H9 (cell line): ENCODE measurements around the gene NPAS2. TPM values are rescaled to one million over a fixed set of nuclear protein-coding genes. Genes with fewer than 3 reads are reported as not detected.
A peak's percentile ranks its signal among the peaks of the same experiment; 100 is the strongest.

Experiments used
- DNase-seq: peaks from one replicate; pipeline ENCODE4 v3.0.0-alpha.2; 2017
- H2AFZ ChIP-seq: one replicate; pipeline ENCODE4 v1.6.1; 2013; ENCODE audit warnings: mild to moderate bottlenecking, low read length, control low read depth, moderate library complexity
- H2AK5ac ChIP-seq: 2 replicates; pipeline ENCODE4 v1.6.1; 2013; ENCODE audit warnings: low read length, control low read depth, mixed read lengths; ENCODE audit not compliant: insufficient read length
- H2BK120ac ChIP-seq: one replicate; pipeline ENCODE4 v1.6.1; 2013; ENCODE audit warnings: low read depth, mild to moderate bottlenecking, low read length, control low read depth, inconsistent platforms; ENCODE audit not compliant: poor library complexity, severe bottlenecking
- H2BK12ac ChIP-seq: 2 replicates; pipeline ENCODE4 v1.6.1; 2013; ENCODE audit warnings: low read length, control low read depth, mixed read lengths, low read depth; ENCODE audit not compliant: insufficient read length
- H2BK15ac ChIP-seq: 2 replicates; pipeline ENCODE4 v1.6.1; 2013; ENCODE audit warnings: low read depth, low read length, control low read depth
- H2BK20ac ChIP-seq: one replicate; pipeline ENCODE4 v1.6.1; 2013; ENCODE audit warnings: low read depth, mild to moderate bottlenecking, low read length, control low read depth, inconsistent platforms; ENCODE audit not compliant: poor library complexity, severe bottlenecking
- H2BK5ac ChIP-seq: 2 replicates; pipeline ENCODE4 v1.6.1; 2013; ENCODE audit warnings: low read length, control low read depth, mixed read lengths; ENCODE audit not compliant: insufficient read length
- H3K14ac ChIP-seq: 2 replicates; pipeline ENCODE4 v1.6.1; 2013; ENCODE audit warnings: low read length, control low read depth; ENCODE audit not compliant: insufficient read depth
- H3K18ac ChIP-seq: 2 replicates; pipeline ENCODE4 v1.6.1; 2013; ENCODE audit warnings: low read depth, mild to moderate bottlenecking, mixed read lengths, low read length, control low read depth; ENCODE audit not compliant: insufficient read length
- H3K23ac ChIP-seq: 2 replicates; pipeline ENCODE4 v1.6.1; 2013; ENCODE audit warnings: low read length, control low read depth, mixed read lengths, low read depth; ENCODE audit not compliant: insufficient read length
- H3K23me2 ChIP-seq: 2 replicates; pipeline ENCODE4 v1.6.1; 2013; ENCODE audit warnings: low read depth, mild to moderate bottlenecking, mixed read lengths, low read length, control low read depth; ENCODE audit not compliant: insufficient read length, poor library complexity, severe bottlenecking
- H3K27ac ChIP-seq: 2 replicates; pipeline ENCODE4 v1.5.1; 2013; ENCODE audit warnings: low read length, control low read depth, mixed read lengths, low read depth; ENCODE audit not compliant: insufficient read length
- H3K27me3 ChIP-seq: 2 replicates; pipeline ENCODE4 v1.6.1; 2013; ENCODE audit warnings: low read length, control low read depth, inconsistent platforms; ENCODE audit not compliant: insufficient read depth
- H3K4ac ChIP-seq: 2 replicates; pipeline ENCODE4 v1.6.1; 2013; ENCODE audit warnings: low read depth, mild to moderate bottlenecking, control low read depth, inconsistent platforms, low read length, moderate library complexity
- H3K4me1 ChIP-seq: 2 replicates; pipeline ENCODE4 v1.6.1; 2013; ENCODE audit warnings: low read length, control low read depth, inconsistent platforms; ENCODE audit not compliant: insufficient read depth
- H3K4me2 ChIP-seq: 2 replicates; pipeline ENCODE4 v1.6.1; 2013; ENCODE audit warnings: low read length, control low read depth, mixed read lengths; ENCODE audit not compliant: insufficient read length, insufficient read depth
- H3K56ac ChIP-seq: 2 replicates; pipeline ENCODE4 v1.6.1; 2013; ENCODE audit warnings: low read depth, mild to moderate bottlenecking, mixed read lengths, low read length, control low read depth; ENCODE audit not compliant: insufficient read length
- H3K79me1 ChIP-seq: 2 replicates; pipeline ENCODE4 v1.6.1; 2013; ENCODE audit warnings: low read depth, mild to moderate bottlenecking, moderate library complexity, low read length, control low read depth, inconsistent platforms; ENCODE audit not compliant: insufficient read depth, poor library complexity, severe bottlenecking
- H3K79me2 ChIP-seq: 2 replicates; pipeline ENCODE4 v1.6.1; 2013; ENCODE audit warnings: low read length, control low read depth, inconsistent platforms; ENCODE audit not compliant: insufficient read depth
- H3K9ac ChIP-seq: 2 replicates; pipeline ENCODE4 v1.6.1; 2013; ENCODE audit warnings: low read length, control low read depth, mixed read lengths; ENCODE audit not compliant: insufficient read length; ENCODE audit errors: extremely low read depth
- H3K9me3 ChIP-seq: one replicate; pipeline ENCODE4 v1.6.1; 2013; ENCODE audit warnings: low read depth, low read length, inconsistent platforms; ENCODE audit not compliant: control insufficient read depth
- H3T11ph ChIP-seq: one replicate; pipeline ENCODE4 v1.6.1; 2013; ENCODE audit warnings: mild to moderate bottlenecking, low read length, control low read depth, inconsistent platforms
- H4K20me1 ChIP-seq: one replicate; pipeline ENCODE4 v1.6.1; 2013; ENCODE audit not compliant: control insufficient read depth, insufficient read length, insufficient read depth
- H4K5ac ChIP-seq: 2 replicates; pipeline ENCODE4 v1.6.1; 2013; ENCODE audit warnings: low read depth, mild to moderate bottlenecking, mixed read lengths, low read length, control low read depth; ENCODE audit not compliant: insufficient read length
- H4K8ac ChIP-seq: replicated peaks from 2 replicates; pipeline ENCODE4 v1.6.1; 2013; ENCODE audit warnings: low read length, control low read depth, mixed read lengths, low read depth; ENCODE audit not compliant: insufficient read length
- H4K91ac ChIP-seq: 2 replicates; pipeline ENCODE4 v1.6.1; 2013; ENCODE audit warnings: low read depth, mild to moderate bottlenecking, moderate library complexity, mixed read lengths, low read length, control low read depth; ENCODE audit not compliant: insufficient read length
- H3K27ac Mint-ChIP-seq, 3 experiments: 2 replicates in 2 of 3; 3 replicates in 1 of 3; pipeline ENCODE4 v1.8.0; 2020 to 2021; ENCODE audit warnings: mixed read lengths in 3 of 3, mild to moderate bottlenecking in 1 of 3, moderate library complexity in 1 of 3
- H3K27me3 Mint-ChIP-seq: 2 replicates; pipeline ENCODE4 v1.8.0; 2021; ENCODE audit warnings: low read depth, mild to moderate bottlenecking, moderate library complexity, mixed read lengths
- H3K36me3 Mint-ChIP-seq, 3 experiments: 2 replicates in 2 of 3; 3 replicates in 1 of 3; pipeline ENCODE4 v1.8.0; 2020 to 2021; ENCODE audit warnings: low read depth in 3 of 3, mixed read lengths in 3 of 3; ENCODE audit not compliant: insufficient read depth in 1 of 3
- H3K4me1 Mint-ChIP-seq, 2 experiments: 2 replicates each; pipeline ENCODE4 v1.8.0; 2020; ENCODE audit warnings: mixed read lengths in 2 of 2
- H3K4me3 Mint-ChIP-seq, 2 experiments: 2 replicates in 1 of 2; 3 replicates in 1 of 2; pipeline ENCODE4 v1.8.0; 2020 to 2021; ENCODE audit warnings: mild to moderate bottlenecking in 2 of 2, mixed read lengths in 2 of 2, moderate library complexity in 1 of 2
- H3K9me3 Mint-ChIP-seq, 2 experiments: 2 replicates in 1 of 2; 3 replicates in 1 of 2; pipeline ENCODE4 v1.8.0; 2020; ENCODE audit warnings: mild to moderate bottlenecking in 2 of 2, mixed read lengths in 2 of 2, moderate library complexity in 1 of 2
- CTCF ChIP-seq: fragments of 200-600 bp; sonication (generic); conservative IDR thresholded peaks from 3 replicates; pipeline ENCODE4 v1.8.0; 2021; ENCODE audit warnings: antibody characterized with exemption, mild to moderate bottlenecking
- WGBS: extraction: QIAGEN DNeasy Blood & Tissue Kit; methylation state at CpG from one replicate; pipeline ENCODE4 v1.1.7; 2013; ENCODE audit warnings: missing lambda C conversion rate, low lambda C conversion rate, mixed read lengths; ENCODE audit not compliant: insufficient read length; ENCODE audit errors: extremely low coverage; 5-methylcytosine and 5-hydroxymethylcytosine counted together
- total RNA-seq: library from RNA; stranded (reverse); gene quantifications from 2 replicates; pipeline ENCODE4 v1.2.1, GENCODE V29; 2021

The NPAS2 gene
- total RNA-seq, 1 experiment from 2014 or later: 1.3 TPM

- no peak overlapping the region for H3K27ac ChIP-seq
Measured at GRCh38 chr2:101027852-101028251, 207.9 kb downstream of the NPAS2 start.

More at GRCh38 chr2:101027852-101028251, 207.9 kb downstream of the NPAS2 start:
- no peak overlapping the region for H2BK120ac ChIP-seq
- no peaks in the 10 kb centered on the region for H3K4me1 ChIP-seq
- H3K27me3 ChIP-seq: no peaks in the 10 kb centered on the region
- H3K79me2 ChIP-seq: no peaks in the 10 kb centered on the region
- H4K5ac ChIP-seq: no peak overlapping the region
- H4K91ac ChIP-seq: no peak overlapping the region
- no peak overlapping the region for H3K4me3 Mint-ChIP-seq
- H2AFZ ChIP-seq: no peak overlapping the region
- no peak overlapping the region for H3T11ph ChIP-seq
- no peak overlapping the region for H2BK5ac ChIP-seq
- no peak overlapping the region for H2AK5ac ChIP-seq
- H3K9ac ChIP-seq: no peak overlapping the region
- no peaks in the 10 kb centered on the region for H4K20me1 ChIP-seq
- WGBS: no CpG with 5 or more reads among the region's 8 CpGs
- H3K27me3 Mint-ChIP-seq: no peaks in the 10 kb centered on the region
- H3K79me1 ChIP-seq: no peaks in the 10 kb centered on the region
- H3K56ac ChIP-seq: no peak overlapping the region
- H3K27ac Mint-ChIP-seq: 0 out of 7 replicates have a peak overlapping the region, but pooled peaks of 1 of the 3 experiments have one; percentile 35
- no peaks in the 10 kb centered on the region for H3K23me2 ChIP-seq
- TF ChIP-seq CTCF: no peak
- peaks cover 15 to 41% (median 40%) of the 10 kb centered on the region in 3 experiments for H3K36me3 Mint-ChIP-seq
- peaks cover 14 to 20% of the 10 kb centered on the region in 2 experiments for H3K4me1 Mint-ChIP-seq
- H3K9me3 ChIP-seq: no peaks in the 10 kb centered on the region
- no peak overlapping the region for H3K23ac ChIP-seq
- no peak overlapping the region for H2BK15ac ChIP-seq
- H4K8ac ChIP-seq: no peak overlapping the region
- H2BK12ac ChIP-seq: no peak overlapping the region
- H3K14ac ChIP-seq: no peak overlapping the region
- peaks cover 0 to 6% of the 10 kb centered on the region in 2 experiments; a peak in 1 of 5 replicates for H3K9me3 Mint-ChIP-seq
- no peak for DNase-seq
- H3K4ac ChIP-seq: no peak overlapping the region
- H3K4me2 ChIP-seq: no peak overlapping the region
- H2BK20ac ChIP-seq: no peak overlapping the region
- H3K18ac ChIP-seq: no peak overlapping the region
